Upper lobe of right lung (tissue), 1 donor: ENCODE data around the gene KDR. TPM values are rescaled to one million over a fixed set of nuclear protein-coding genes. Genes with fewer than 3 reads are reported as not detected.

ENCODE experiments used
- ATAC-seq: fragments of 200-7000 bp; cut with Tn5 transposase; one replicate; pipeline ENCODE4 v1.9.1; 2020; ENCODE audit warnings: mild to moderate bottlenecking, moderate library complexity
- DNase-seq: peaks from one replicate; pipeline ENCODE4 v3.0.0-alpha.2; 2020
- H3K27ac ChIP-seq: fragments of 200-600 bp; one replicate; pipeline ENCODE4 v1.8.0; 2022
- H3K27me3 ChIP-seq: fragments of 200-600 bp; one replicate; pipeline ENCODE4 v1.8.0; 2022; ENCODE audit warnings: mild to moderate bottlenecking
- H3K36me3 ChIP-seq: fragments of 200-600 bp; one replicate; pipeline ENCODE4 v1.8.0; 2022
- H3K4me1 ChIP-seq: fragments of 200-600 bp; one replicate; pipeline ENCODE4 v1.8.0; 2022
- H3K4me3 ChIP-seq: fragments of 200-600 bp; one replicate; pipeline ENCODE4 v1.8.0; 2022; ENCODE audit warnings: mild to moderate bottlenecking
- H3K9me3 ChIP-seq: fragments of 200-600 bp; one replicate; pipeline ENCODE4 v1.8.0; 2022
- intact Hi-C: fragments of 100-400 bp; cut with DNase I; formaldehyde crosslinking; loops from one replicate; pipeline ENCODE4 v1.11.0; 2022
- total RNA-seq: library from RNA; stranded (reverse); fragmentation: NEBNext Ultra II Directional; extraction: Animal tissue kit (Norgen Biotek cat#: 25700); gene quantifications from one replicate; pipeline ENCODE4 v1.2.1, GENCODE V29; 2021
- TF ChIP-seq, protein P1 (sequence below): fragments of 200-600 bp; IDR thresholded peaks from one replicate; pipeline ENCODE4 v1.8.0; 2022; ENCODE audit warnings: antibody characterized with exemption
- donor health status: DM: no; HTN: yes; CAD: no; lungs with severe emphysema.

The KDR gene
- total RNA-seq, 1 donor from 2014 or later, result 48.6 TPM

DNA sequence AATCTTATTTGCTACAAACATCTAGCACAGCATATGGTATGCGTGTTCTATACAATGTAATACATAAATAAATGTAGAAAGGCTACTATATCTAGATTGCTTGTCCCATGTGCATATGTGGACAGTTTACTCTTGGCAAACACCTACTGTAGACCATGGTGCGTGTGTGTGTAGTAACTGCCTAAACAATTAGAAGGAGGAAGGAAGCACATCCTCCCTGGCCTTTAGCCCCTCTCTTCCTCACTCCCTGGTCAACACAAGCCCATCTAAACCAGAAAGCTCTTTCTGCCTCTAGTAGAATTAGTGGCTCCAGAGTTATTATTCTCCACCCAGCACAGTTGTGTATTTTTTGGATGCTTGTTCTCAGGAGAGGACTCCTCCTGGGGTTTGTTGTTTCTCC is 73.9 kb downstream of the KDR start:
- Histone ChIP-seq H3K27ac (no peak overlapping the region), H3K36me3 (no peaks in the 10 kb centered on the region), H3K4me3 (no peak overlapping the region), H3K4me1 (no peaks in the 10 kb centered on the region), H3K27me3 (no peaks in the 10 kb centered on the region), H3K9me3 (peaks cover 4% of the 10 kb centered on the region)
- DNase-seq, result no peak
- no peak for ATAC-seq
- intact Hi-C loops, result no loop called here
- TF ChIP-seq, protein P1, sequence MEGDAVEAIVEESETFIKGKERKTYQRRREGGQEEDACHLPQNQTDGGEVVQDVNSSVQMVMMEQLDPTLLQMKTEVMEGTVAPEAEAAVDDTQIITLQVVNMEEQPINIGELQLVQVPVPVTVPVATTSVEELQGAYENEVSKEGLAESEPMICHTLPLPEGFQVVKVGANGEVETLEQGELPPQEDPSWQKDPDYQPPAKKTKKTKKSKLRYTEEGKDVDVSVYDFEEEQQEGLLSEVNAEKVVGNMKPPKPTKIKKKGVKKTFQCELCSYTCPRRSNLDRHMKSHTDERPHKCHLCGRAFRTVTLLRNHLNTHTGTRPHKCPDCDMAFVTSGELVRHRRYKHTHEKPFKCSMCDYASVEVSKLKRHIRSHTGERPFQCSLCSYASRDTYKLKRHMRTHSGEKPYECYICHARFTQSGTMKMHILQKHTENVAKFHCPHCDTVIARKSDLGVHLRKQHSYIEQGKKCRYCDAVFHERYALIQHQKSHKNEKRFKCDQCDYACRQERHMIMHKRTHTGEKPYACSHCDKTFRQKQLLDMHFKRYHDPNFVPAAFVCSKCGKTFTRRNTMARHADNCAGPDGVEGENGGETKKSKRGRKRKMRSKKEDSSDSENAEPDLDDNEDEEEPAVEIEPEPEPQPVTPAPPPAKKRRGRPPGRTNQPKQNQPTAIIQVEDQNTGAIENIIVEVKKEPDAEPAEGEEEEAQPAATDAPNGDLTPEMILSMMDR, result no peak

DNA sequence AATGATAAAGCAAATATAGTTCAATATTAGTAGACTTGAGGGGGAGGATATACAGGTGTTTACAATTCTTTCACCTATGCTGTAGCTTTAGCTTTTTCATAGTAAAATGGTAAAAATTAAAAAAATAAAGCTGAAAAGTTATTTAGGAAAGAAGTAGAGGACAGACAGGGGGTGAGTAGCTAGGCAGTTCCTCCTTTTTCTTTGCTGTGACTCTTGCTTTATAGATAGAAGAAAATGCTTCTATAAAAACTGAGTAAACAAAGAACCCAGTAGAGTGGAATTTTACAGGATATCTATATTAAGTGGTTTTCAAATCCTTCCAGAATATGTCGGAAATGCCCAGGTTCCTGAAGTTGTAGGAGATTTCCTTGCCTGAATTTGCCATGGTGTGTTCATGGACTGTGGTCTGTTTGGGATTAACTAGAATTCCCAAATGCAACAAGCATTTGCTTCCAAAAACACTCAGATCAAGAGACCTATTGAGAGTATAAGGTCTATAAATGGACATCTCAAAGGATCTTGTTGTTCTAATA is 74.9 kb downstream of the KDR start:
- Histone ChIP-seq H3K27me3 (no peaks in the 10 kb centered on the region), H3K4me3 (no peak overlapping the region), H3K27ac (no peak overlapping the region), H3K4me1 (no peaks in the 10 kb centered on the region), H3K36me3 (no peaks in the 10 kb centered on the region), H3K9me3 (peaks cover 4% of the 10 kb centered on the region)
- TF ChIP-seq, protein P1, result no peak
- ATAC-seq (no peak), DNase-seq (no peak)
- intact Hi-C loops, result no loop called here

DNA sequence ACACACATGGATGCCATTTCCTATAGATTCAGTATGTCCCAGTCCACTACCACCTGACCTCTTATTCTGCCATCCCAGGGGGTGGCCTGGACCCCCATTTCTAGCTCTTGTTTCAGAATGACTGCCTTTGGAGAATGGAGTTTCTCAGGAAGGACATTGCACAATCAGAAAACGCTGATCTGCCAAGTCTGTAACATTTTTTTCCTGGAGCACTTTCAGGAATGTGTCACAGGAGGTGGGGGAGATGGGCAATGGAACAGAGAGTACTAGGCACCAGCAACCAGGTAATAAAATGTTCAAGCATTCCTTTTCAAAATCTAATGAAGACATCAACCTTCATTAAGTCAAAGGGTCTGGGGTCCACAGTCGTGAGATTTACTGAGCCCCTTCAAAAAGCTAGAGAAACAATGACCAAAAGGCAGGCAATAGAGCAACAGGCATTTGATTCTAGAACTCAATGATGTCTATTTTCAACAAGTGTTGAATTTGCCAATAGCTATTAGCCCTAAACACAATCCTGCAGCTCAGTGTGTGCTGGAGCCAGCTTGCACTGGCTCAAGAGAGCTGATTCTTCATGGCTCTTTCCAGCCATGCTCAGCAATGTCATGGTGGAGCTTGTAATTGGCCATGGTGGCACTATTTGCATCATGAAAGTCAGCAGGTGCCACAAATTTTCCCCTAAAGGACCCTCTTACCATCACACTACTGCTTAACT is 87.1 kb downstream of the KDR start:
- TF ChIP-seq, protein P1, result no peak
- Histone ChIP-seq H3K4me1 (peaks cover 34% of the 10 kb centered on the region), H3K27me3 (no peaks in the 10 kb centered on the region), H3K4me3 (no peak overlapping the region), H3K9me3 (no peaks in the 10 kb centered on the region), H3K27ac (peak overlapping the region; percentile 47), H3K36me3 (no peaks in the 10 kb centered on the region)
- DNase-seq, result no peak
- ATAC-seq, result peak; percentile 87
- intact Hi-C loops, result no loop called here

DNA sequence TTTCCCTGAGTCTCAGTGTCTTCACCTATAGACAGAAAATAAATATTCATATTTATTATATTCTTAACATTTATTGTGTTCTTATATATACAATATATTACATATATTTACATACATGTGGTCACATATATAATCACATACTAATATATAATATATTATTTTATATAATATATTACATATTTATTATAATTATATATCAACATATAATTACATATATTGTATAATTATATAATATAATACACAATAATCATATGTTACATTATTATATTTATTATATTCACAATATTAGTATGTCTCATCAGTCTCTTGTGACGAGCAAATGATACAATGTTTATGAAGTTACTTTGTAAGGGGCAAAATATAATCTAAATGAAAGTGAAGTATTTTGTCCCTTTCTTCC is 87.7 kb downstream of the KDR start:
- Histone ChIP-seq H3K36me3 (no peaks in the 10 kb centered on the region), H3K27me3 (no peaks in the 10 kb centered on the region), H3K9me3 (no peaks in the 10 kb centered on the region), H3K27ac (peak overlapping the region; percentile 47), H3K4me1 (peaks cover 40% of the 10 kb centered on the region), H3K4me3 (no peak overlapping the region)
- ATAC-seq (no peak), DNase-seq (no peak)
- TF ChIP-seq, protein P1, result no peak
- intact Hi-C loops, result no loop called here

DNA sequence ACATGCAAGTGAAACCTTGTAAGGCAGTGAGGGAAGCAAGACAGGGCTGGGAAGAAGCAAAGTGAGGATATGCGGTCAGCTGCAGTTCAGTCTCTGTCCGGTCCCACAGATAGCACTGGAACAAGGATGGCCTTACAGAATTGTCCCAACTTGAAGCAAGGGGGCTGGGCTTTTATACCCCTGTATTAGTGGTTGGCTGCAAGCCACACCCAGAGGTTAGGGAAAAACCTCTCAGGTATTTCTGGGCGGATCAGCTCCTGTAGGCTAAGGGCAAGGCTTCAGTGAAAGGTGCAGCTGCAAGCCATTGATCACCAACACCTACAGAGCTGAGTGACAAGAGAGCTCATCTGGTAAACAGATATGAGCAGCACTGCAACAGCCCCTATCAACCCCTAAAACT is 89.0 kb downstream of the KDR start:
- no peak for ATAC-seq
- Histone ChIP-seq H3K4me1 (peaks cover 42% of the 10 kb centered on the region), H3K4me3 (no peak overlapping the region), H3K36me3 (no peaks in the 10 kb centered on the region), H3K27ac (no peak overlapping the region), H3K9me3 (no peaks in the 10 kb centered on the region), H3K27me3 (no peaks in the 10 kb centered on the region)
- intact Hi-C loops, result no loop called here
- TF ChIP-seq, protein P1, result no peak
- DNase-seq, result no peak
